Right cardiac atrium (tissue), 5 donors: ENCODE results near the gene DYNC1I1. TPM values are rescaled to one million over a fixed set of nuclear protein-coding genes. Genes with fewer than 3 reads are reported as not detected.

Experiments used
- ATAC-seq, 2 donors: fragments of 200-7000 bp; cut with Tn5 transposase; one replicate each; pipeline versions ENCODE4 v1.8.0 to v1.9.1; 2020; ENCODE audit warnings: moderate library complexity in 2 of 2, mild to moderate bottlenecking in 1 of 2
- DNase-seq, 3 donors: peaks; one replicate each; pipeline ENCODE4 v3.0.0-alpha.2; 2020
- H3K27ac ChIP-seq: one replicate; pipeline ENCODE4 v1.5.1; 2013; ENCODE audit warnings: mild to moderate bottlenecking, low read length, control low read depth, moderate library complexity
- H3K27me3 ChIP-seq: one replicate; pipeline ENCODE4 v1.6.1; 2013; ENCODE audit not compliant: control insufficient read depth, insufficient read depth
- H3K4me1 ChIP-seq: one replicate; pipeline ENCODE4 v1.6.1; 2013; ENCODE audit warnings: low read length; ENCODE audit not compliant: control insufficient read depth, insufficient read depth
- H3K4me3 ChIP-seq: one replicate; pipeline ENCODE4 v1.5.1; 2013; ENCODE audit warnings: low read length, control low read depth
- H3K9me3 ChIP-seq: one replicate; pipeline ENCODE4 v1.6.1; 2013; ENCODE audit warnings: low read length; ENCODE audit not compliant: control insufficient read depth
- WGBS: extraction: QIAGEN DNeasy Blood & Tissue Kit; methylation state at CpG from one replicate; pipeline ENCODE4 v1.1.7; 2013; 5-methylcytosine and 5-hydroxymethylcytosine counted together
- intact Hi-C, 4 donors: fragments of 100-400 bp; cut with DNase I; formaldehyde crosslinking; loops; one replicate each; pipeline versions ENCODE4 v1.11.0 to v1.14.0; 2022 to 2023
- polyA plus RNA-seq: library from polyadenylated mRNA; stranded (reverse); fragments of 200-250 nt; gene quantifications from one replicate; pipeline ENCODE4 v1.2.3, GENCODE V29; 2013
- total RNA-seq, 4 donors: library from RNA; stranded (reverse); fragmentation: NEBNext Ultra II Directional; extraction: Animal tissue kit (Norgen Biotek cat#: 25700); gene quantifications; one replicate each; pipeline ENCODE4 v1.2.1, GENCODE V29; 2021
- donor health status: healthy with polysubstance abuse.
- donor health status: DM: no; HTN: yes; CAD: no.
- donor health status: DM: no; HTN: no; CAD: no.
- donor health status: DM: no; HTN: yes; CAD: no; lungs with severe emphysema.
- donor health status: DM: yes; HTN: yes; CAD: no.

Gene DYNC1I1
- total and polyA plus RNA-seq, 5 donors: 11.0 to 29.8 (median 20.5) TPM

- intact Hi-C loops: no loop called here
- no peaks in the 10 kb centered on the region for H3K4me1 ChIP-seq
- 73% methylated on average over 3 of the region's 3 CpGs for WGBS
- ATAC-seq: no peak
- H3K4me3 ChIP-seq: no peak overlapping the region
- no peaks in the 10 kb centered on the region for H3K9me3 ChIP-seq
- no peaks in the 10 kb centered on the region for H3K27me3 ChIP-seq
- no peak overlapping the region for H3K27ac ChIP-seq
- no peak for DNase-seq
These were observed 14.2 kb upstream of the DYNC1I1 start for GRCh38 chr7:95758187-95758586.

GRCh38 chr7:95766086-95766485 is 6.3 kb upstream of the DYNC1I1 start:
- DNase-seq (no peak), ATAC-seq (no peak)
- 87% methylated on average over 2 of the region's 2 CpGs for WGBS
- H3K4me1 ChIP-seq: no peaks in the 10 kb centered on the region
- no peaks in the 10 kb centered on the region for H3K27me3 ChIP-seq
- no peak overlapping the region for H3K27ac ChIP-seq
- H3K9me3 ChIP-seq: no peaks in the 10 kb centered on the region
- H3K4me3 ChIP-seq: no peak overlapping the region
- intact Hi-C loops: no loop called here

- Histone ChIP-seq H3K4me3 (no peak overlapping the region), H3K27me3 (no peaks in the 10 kb centered on the region), H3K9me3 (no peaks in the 10 kb centered on the region), H3K4me1 (no peaks in the 10 kb centered on the region), H3K27ac (no peak overlapping the region)
- no peak for ATAC-seq
- intact Hi-C loops: no loop called here
- 98% methylated on average over 1 of the region's 1 CpG for WGBS
- no peak for DNase-seq
These were observed 5.7 kb upstream of the DYNC1I1 start for GRCh38 chr7:95766657-95767056.

GRCh38 chr7:95772771-95773581 is 622 bp downstream of the DYNC1I1 start:
- peak overlapping the region; percentile 75 for H3K4me3 ChIP-seq
- peak overlapping the region; percentile 59 for H3K27ac ChIP-seq
- H3K27me3 ChIP-seq: no peaks in the 10 kb centered on the region
- ATAC-seq (peak; percentile 66 to 75), DNase-seq (peak; percentile 31 to 74 (median 43))
- WGBS: 6% methylated on average over 45 of the region's 45 CpGs
- H3K9me3 ChIP-seq: no peaks in the 10 kb centered on the region
- no peaks in the 10 kb centered on the region for H3K4me1 ChIP-seq
- intact Hi-C loops: no loop called here

GRCh38 chr7:95776561-95777185 is 4.3 kb downstream of the DYNC1I1 start:
- WGBS: 90% methylated on average over 2 of the region's 2 CpGs
- Histone ChIP-seq H3K4me3 (no peak overlapping the region), H3K27ac (no peak overlapping the region), H3K4me1 (no peaks in the 10 kb centered on the region), H3K9me3 (no peaks in the 10 kb centered on the region), H3K27me3 (no peaks in the 10 kb centered on the region)
- ATAC-seq (no peak), DNase-seq (no peak)
- intact Hi-C loops: no loop called here

GRCh38 chr7:95777269-95777668 is 4.9 kb downstream of the DYNC1I1 start:
- no peak for DNase-seq
- ATAC-seq: no peak
- H3K27me3 ChIP-seq: no peaks in the 10 kb centered on the region
- no peaks in the 10 kb centered on the region for H3K4me1 ChIP-seq
- intact Hi-C loops: no loop called here
- H3K27ac ChIP-seq: no peak overlapping the region
- H3K4me3 ChIP-seq: no peak overlapping the region
- H3K9me3 ChIP-seq: no peaks in the 10 kb centered on the region
- 86% methylated on average over 7 of the region's 7 CpGs for WGBS

GRCh38 chr7:95780665-95781064 is 8.3 kb downstream of the DYNC1I1 start:
- WGBS: 56% methylated on average over 5 of the region's 5 CpGs
- no peaks in the 10 kb centered on the region for H3K9me3 ChIP-seq
- no peak overlapping the region for H3K27ac ChIP-seq
- no peaks in the 10 kb centered on the region for H3K27me3 ChIP-seq
- no peaks in the 10 kb centered on the region for H3K4me1 ChIP-seq
- H3K4me3 ChIP-seq: no peak overlapping the region
- intact Hi-C loops: no loop called here
- DNase-seq: no peak
- no peak for ATAC-seq

GRCh38 chr7:95781961-95782586 is 9.7 kb downstream of the DYNC1I1 start:
- Histone ChIP-seq H3K4me1 (no peaks in the 10 kb centered on the region), H3K27ac (no peak overlapping the region), H3K27me3 (no peaks in the 10 kb centered on the region), H3K4me3 (no peak overlapping the region), H3K9me3 (no peaks in the 10 kb centered on the region)
- intact Hi-C loops: no loop called here
- DNase-seq (no peak), ATAC-seq (no peak)
- WGBS: 78% methylated on average over 3 of the region's 3 CpGs

GRCh38 chr7:95784796-95785195 is 12.4 kb downstream of the DYNC1I1 start:
- no peak overlapping the region for H3K4me3 ChIP-seq
- DNase-seq (no peak), ATAC-seq (no peak)
- no peaks in the 10 kb centered on the region for H3K9me3 ChIP-seq
- no peak overlapping the region for H3K27ac ChIP-seq
- no peaks in the 10 kb centered on the region for H3K4me1 ChIP-seq
- no peaks in the 10 kb centered on the region for H3K27me3 ChIP-seq
- intact Hi-C loops: no loop called here

- H3K9me3 ChIP-seq: no peaks in the 10 kb centered on the region
- H3K4me1 ChIP-seq: no peaks in the 10 kb centered on the region
- intact Hi-C loops: no loop called here
- H3K27me3 ChIP-seq: no peaks in the 10 kb centered on the region
- H3K27ac ChIP-seq: no peak overlapping the region
- no peak overlapping the region for H3K4me3 ChIP-seq
- DNase-seq: no peak
- 89% methylated on average over 6 of the region's 6 CpGs for WGBS
- no peak for ATAC-seq
These were observed 15.9 kb downstream of the DYNC1I1 start for GRCh38 chr7:95788258-95788657.

GRCh38 chr7:95788884-95789283 is 16.5 kb downstream of the DYNC1I1 start:
- 62% methylated on average over 2 of the region's 2 CpGs for WGBS
- ATAC-seq (no peak), DNase-seq (no peak)
- Histone ChIP-seq H3K4me1 (no peaks in the 10 kb centered on the region), H3K27ac (no peak overlapping the region), H3K9me3 (no peaks in the 10 kb centered on the region), H3K4me3 (no peak overlapping the region), H3K27me3 (no peaks in the 10 kb centered on the region)
- intact Hi-C loops: no loop called here
